GM12891 (cell line): ENCODE results near the gene HS6ST2.

Source experiments
- DNase-seq: peaks from one replicate; pipeline ENCODE4 v3.0.0; 2011; ENCODE audit warnings: low spot score; ENCODE audit not compliant: insufficient read length
- FAIRE-seq: peaks from 2 replicates; lab custom pipeline; 2011; peaks lifted over from hg19 to GRCh38; lab: Jason Lieb, UNC
- PAX5 ChIP-seq: IDR thresholded peaks from 2 replicates; pipeline ENCODE4 v1.6.1; 2011; ENCODE audit warnings: low read length, moderate library complexity, mild to moderate bottlenecking; ENCODE audit not compliant: insufficient read depth, severe bottlenecking
- POLR2A ChIP-seq: IDR thresholded peaks from 2 replicates; pipeline ENCODE4 v1.6.1; 2011; ENCODE audit warnings: low read depth, low read length, control low read depth
- POLR2AphosphoS5 ChIP-seq: IDR thresholded peaks from 2 replicates; pipeline ENCODE4 v1.6.1; 2011; ENCODE audit warnings: low read depth, low read length, control low read depth
- POU2F2 ChIP-seq: IDR thresholded peaks from 2 replicates; pipeline ENCODE4 v1.6.1; 2011; ENCODE audit warnings: low read depth, mild to moderate bottlenecking, control low read depth, low read length, moderate library complexity
- SPI1 ChIP-seq: IDR thresholded peaks from 2 replicates; pipeline ENCODE4 v1.6.1; 2011; ENCODE audit warnings: low read depth, low read length, control low read depth
- TAF1 ChIP-seq: IDR thresholded peaks from 2 replicates; pipeline ENCODE4 v1.6.1; 2011; ENCODE audit warnings: low read depth, low read length, control low read depth

Gene HS6ST2

DNA sequence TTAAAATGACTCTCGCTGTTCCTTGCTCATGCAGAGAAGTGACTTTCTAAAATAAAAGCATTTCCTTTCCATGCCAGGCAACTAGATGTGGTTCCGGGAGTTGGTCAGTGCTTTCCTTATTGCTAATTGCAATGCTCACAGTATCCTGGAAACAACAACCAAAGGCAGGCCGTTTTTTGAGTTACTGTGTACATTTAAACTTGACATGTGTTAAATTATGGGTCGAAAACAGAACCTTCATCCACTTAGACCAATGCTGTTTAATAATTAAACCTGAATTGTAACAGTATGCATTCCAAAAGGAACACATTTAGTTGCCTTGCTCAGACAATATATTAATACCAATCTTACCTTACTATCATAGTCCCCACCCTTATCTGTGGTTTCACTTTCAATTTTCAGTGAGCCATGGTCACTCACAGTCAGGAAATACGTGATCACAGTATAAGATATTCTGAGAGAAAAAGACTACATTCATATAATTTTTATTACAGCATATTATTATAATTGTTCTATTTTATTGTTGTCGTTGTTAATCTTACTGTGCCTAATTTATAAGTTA lies 102.6 kb downstream of the HS6ST2 start:
- no peak for DNase-seq
- no peak for TF ChIP-seq POU2F2
- no peak for TF ChIP-seq PAX5
- no peak for TF ChIP-seq POLR2AphosphoS5
- TF ChIP-seq POLR2A = no peak
- no peak for TF ChIP-seq TAF1
- no peak for TF ChIP-seq SPI1
- FAIRE-seq = no peak

DNA sequence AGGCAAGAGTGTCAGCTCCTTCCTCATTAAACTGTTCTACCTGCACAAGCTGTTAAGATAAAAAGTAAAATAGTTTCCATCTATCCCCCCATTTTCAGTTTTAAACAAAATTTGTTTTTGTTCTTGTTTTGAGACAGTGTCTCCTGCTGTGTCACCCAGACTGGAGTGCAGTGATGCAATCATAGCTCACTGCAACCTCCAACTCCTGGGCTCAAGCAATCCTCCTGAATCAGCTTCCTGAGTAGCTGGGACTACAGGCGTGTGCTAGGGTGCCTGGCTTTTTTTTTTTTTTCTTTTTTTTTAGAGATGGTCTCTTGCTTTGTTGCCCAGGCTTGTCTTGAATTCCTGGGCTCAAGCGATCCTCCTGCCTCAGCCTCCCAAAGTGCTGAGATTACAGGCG lies 105.4 kb downstream of the HS6ST2 start:
- FAIRE-seq (no peak), DNase-seq (no peak)
- TF ChIP-seq POLR2AphosphoS5 (no peak), SPI1 (no peak), PAX5 (no peak), POU2F2 (no peak), POLR2A (no peak)

DNA sequence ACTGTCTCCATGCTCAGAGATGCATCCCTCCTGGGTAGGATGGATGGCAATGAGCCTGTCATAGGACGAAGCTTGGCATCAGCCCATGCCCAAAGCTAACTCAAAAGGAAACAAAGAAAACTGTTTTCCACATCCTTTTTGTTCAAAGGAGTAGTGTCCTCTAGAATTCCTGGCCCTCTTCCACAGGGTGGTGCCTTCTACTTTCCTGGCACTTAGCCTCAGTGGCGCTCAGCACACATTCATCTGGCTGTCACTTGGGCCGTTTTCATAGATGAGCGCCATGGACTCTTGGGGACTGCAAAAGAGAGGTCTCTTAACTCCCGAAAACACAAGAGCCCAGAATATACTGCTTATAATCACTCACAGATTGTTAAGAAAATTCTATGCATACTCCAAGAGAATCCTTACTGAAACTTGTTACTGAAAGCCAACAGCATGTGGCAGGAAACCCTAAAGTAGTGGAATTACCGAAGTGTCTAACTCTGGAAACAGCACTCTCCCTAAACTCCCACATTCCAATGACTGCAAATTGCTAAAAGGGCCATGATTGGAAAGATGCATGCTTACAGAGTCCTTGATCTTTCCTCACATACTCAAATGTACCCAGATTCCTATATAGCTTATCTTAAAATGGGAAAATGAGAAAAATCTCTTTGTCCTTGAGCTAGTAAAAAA lies 110.0 kb downstream of the HS6ST2 start:
- no peak for TF ChIP-seq PAX5
- TF ChIP-seq POLR2A = no peak
- no peak for TF ChIP-seq POLR2AphosphoS5
- TF ChIP-seq SPI1 = no peak
- no peak for TF ChIP-seq TAF1
- TF ChIP-seq POU2F2 = no peak
- no peak for DNase-seq
- FAIRE-seq = no peak

DNA sequence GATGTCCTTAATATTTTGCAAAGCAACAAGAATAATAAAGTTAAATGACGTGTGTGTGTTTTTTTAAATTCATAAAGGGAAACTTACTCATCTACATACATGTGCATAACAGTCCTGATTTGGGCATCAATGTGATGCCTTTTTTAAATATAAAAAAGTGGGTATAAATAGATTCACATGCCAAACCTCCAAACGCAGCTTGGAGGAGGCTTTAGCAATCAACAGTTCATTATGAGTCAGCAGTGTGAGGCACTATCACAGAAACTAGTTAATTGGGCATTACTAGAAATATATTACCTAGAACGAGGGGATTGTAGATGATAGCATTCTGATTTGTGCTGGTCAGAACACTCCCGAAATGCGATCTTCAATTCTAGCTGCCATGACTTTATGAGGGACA lies 115.1 kb downstream of the HS6ST2 start:
- FAIRE-seq (no peak), DNase-seq (no peak)
- TF ChIP-seq POLR2A (no peak), SPI1 (no peak), PAX5 (no peak), TAF1 (no peak), POU2F2 (no peak), POLR2AphosphoS5 (no peak)

DNA sequence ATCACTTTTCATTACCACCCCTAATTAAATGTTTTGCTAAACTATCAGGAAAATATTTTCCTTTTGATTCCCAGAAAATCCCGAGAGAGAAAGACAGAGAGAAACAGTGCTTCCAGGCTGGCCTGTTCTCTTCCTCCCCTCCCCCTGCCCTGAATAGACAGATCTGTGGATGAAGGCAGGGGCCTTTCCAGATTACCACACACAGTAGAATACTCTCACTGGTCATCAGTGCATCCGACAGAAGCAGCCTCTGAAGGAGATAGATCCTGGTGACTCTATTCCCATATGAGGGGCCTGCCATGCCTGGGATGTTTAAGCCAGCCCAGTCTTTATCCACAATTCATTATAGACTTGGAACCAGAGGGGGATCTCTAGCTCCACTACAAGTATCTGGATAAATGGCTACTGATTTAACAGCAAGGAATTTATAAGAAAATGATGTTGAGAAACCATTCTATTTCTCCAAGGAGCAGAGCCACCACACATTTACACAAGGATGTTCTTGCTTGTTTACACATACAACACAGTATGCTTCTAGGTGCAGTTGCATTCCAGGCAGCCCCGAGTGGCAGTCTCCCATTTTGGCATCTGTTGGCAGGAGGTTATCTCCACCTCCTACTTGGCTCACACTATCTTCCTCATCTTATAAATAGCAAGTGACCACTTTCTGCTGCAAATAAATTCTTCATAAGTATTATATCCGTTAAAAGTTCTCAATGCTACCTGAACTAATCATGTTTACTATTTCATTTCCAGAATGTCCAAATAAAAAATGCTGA lies 115.8 kb downstream of the HS6ST2 start:
- TF ChIP-seq TAF1 = no peak
- no peak for TF ChIP-seq SPI1
- TF ChIP-seq POU2F2 = no peak
- TF ChIP-seq POLR2AphosphoS5 = no peak
- no peak for TF ChIP-seq POLR2A
- TF ChIP-seq PAX5 = no peak
- FAIRE-seq (no peak), DNase-seq (no peak)

DNA sequence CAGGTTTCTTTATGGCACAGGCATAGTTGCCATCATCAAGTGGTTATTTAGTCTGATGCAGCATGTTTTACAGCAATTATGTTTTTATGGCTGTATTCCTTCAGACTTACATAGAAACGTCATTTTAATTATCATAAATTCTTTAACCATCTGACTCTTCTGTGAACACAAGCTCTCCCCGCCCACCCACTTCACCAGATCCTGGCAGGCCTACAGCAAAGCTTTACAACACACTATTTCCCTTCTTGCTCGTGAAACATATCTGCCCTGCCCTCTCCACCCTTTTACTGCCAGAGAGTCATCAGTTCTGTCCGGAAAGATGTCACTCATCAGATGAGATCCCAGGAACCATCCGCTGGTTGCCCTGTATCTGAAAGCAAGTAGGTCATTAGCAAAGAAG lies 120.5 kb downstream of the HS6ST2 start:
- no peak for FAIRE-seq
- TF ChIP-seq POU2F2 (no peak), POLR2AphosphoS5 (no peak), POLR2A (no peak), TAF1 (no peak), SPI1 (no peak), PAX5 (no peak)

DNA sequence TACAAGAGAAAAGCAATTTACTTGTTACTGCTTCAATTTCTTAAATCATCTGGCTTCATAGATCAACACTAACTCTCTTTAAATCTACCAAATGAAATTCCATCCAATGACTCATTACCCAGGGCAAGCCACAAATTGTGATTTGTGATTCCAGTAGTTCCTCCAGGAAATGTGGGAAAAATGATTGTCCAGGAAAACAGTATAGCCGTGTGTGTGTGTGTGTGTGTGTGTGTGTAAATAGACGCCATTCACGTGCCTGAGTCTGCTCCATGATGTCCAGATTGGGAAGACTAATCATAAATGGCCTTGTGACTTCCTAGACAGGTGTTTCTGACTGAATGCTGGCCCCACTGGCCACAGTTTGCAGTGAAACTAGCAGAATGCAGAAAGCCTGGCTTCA lies 121.3 kb downstream of the HS6ST2 start:
- TF ChIP-seq PAX5 (no peak), TAF1 (no peak), POU2F2 (no peak), POLR2AphosphoS5 (no peak), POLR2A (no peak)
- DNase-seq = no peak
- FAIRE-seq = no peak

More for the DNA sequence above, 120.5 kb downstream of the HS6ST2 start:
- no peak for DNase-seq

DNA sequence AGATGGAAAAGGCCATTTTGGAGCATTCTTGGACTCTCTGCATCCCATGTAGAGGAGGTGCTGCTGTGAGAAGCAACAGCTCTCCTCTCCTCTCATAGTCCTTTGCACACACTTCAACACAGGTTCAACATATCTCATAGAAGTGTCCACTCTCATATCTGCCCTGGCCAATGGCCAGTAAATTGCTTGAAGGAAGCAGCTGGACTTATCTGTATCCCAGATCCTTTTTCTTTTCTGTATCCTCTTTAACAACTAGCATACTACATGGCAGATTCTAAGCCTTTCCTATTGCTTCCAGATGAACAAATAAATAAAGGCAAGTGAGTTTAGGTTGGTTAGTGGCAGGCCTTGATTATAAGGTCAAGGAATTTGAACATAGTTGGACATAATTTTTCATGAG lies 122.0 kb downstream of the HS6ST2 start:
- FAIRE-seq (no peak), DNase-seq (no peak)
- TF ChIP-seq PAX5 = no peak
- no peak for TF ChIP-seq TAF1

DNA sequence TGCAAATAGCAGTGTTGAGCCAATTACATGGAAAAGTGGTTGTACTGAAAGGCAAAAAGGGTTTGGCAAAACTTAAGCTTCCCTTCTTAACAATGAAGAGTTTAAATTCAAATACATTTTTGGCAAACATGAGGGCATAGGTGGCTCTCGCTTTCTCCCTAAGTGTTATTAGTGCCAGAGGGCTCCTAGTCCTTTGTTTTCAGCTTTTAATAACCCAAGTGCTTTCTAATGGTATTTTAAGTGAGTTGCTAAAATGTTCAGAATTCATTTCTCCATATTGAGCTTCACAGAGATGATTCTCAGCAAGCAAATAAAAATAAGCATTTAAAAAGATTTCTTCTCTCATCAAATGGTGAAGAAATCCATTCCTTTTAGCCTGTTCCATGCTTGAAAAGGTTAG lies 123.7 kb downstream of the HS6ST2 start:
- TF ChIP-seq PAX5 (no peak), SPI1 (no peak), POLR2AphosphoS5 (no peak), POU2F2 (no peak), POLR2A (no peak), TAF1 (no peak)
- FAIRE-seq (no peak), DNase-seq (no peak)

DNA sequence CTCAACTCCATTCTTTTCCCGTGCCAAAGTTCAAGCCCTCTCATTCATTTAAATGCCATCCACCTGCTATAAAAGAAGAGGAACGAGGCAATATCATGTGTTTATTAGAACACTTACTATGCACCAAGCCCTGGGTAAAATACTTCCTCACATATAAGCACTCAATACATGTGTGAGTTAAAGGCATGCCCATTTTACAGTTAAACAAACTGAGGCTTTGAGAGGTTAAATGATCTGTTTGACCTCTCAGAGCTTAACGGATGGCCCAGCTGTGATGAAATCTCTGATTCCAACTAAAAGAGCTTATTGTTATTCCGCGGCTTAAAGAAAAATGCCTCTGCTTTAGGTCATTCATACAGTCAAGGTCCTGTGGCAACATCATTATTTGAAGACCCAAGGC lies 124.3 kb downstream of the HS6ST2 start:
- TF ChIP-seq POU2F2 (no peak), POLR2A (no peak), PAX5 (no peak), POLR2AphosphoS5 (no peak), TAF1 (no peak), SPI1 (no peak)
- DNase-seq = no peak
- FAIRE-seq = no peak
